SK-N-SH (cell line): ENCODE measurements around the gene TPSB2. TPM values are rescaled to one million over a fixed set of nuclear protein-coding genes. Genes with fewer than 3 reads are reported as not detected.

Source experiments
- CTCF ChIA-PET: fragments of 300-600, 350-600 bp; formaldehyde crosslinking; extraction: SDS; loops from one replicate; lab custom pipeline; 2021; lab: Yijun Ruan, JAX
- POLR2A ChIA-PET: fragments of 350-600 bp; sonication (Branson Sonifier 250); formaldehyde crosslinking; extraction: SDS; loops from one replicate; lab custom pipeline; 2020; ENCODE audit warnings: antibody characterized with exemption, inconsistent platforms; lab: Yijun Ruan, JAX
- DNase-seq: peaks from one replicate; pipeline ENCODE4 v3.0.0; 2012
- H2AFZ ChIP-seq: fragments of 200-600 bp; sonication (generic); 2 replicates; pipeline ENCODE4 v1.8.1; 2016; ENCODE audit warnings: antibody characterized with exemption, mild to moderate bottlenecking, low read depth
- H3F3A ChIP-seq: fragments of 200-600 bp; sonication (generic); replicated peaks from 2 replicates; pipeline ENCODE3; 2016; ENCODE audit warnings: antibody characterized with exemption, mild to moderate bottlenecking; ENCODE audit not compliant: insufficient read depth
- H3K27ac ChIP-seq, 2 experiments: fragments of 200-500 bp in 1 of 2; fragments of 200-600 bp in 1 of 2; sonication (Bioruptor generic) in 1 of 2; sonication (generic), shearing (Covaris generic) in 1 of 2; 2 replicates each; pipeline versions ENCODE4 v1.5.1 to v1.6.1; 2014 to 2016; ENCODE audit warnings: low read depth in 2 of 2, inconsistent platforms in 1 of 2, low read length in 1 of 2, mild to moderate bottlenecking in 1 of 2, mixed read lengths in 1 of 2
- H3K27me3 ChIP-seq: fragments of 200-600 bp; sonication (generic), shearing (Covaris generic); 2 replicates; pipeline ENCODE4 v1.6.1; 2016; ENCODE audit warnings: mixed run types; ENCODE audit not compliant: insufficient read depth
- H3K36me3 ChIP-seq, 2 experiments: fragments of 200-500 bp in 1 of 2; fragments of 200-600 bp in 1 of 2; sonication (Bioruptor generic) in 1 of 2; sonication (generic) in 1 of 2; replicated peaks in 1 of 2; 2 replicates each; pipeline versions ENCODE3 to v1.5.1; 2014 to 2016; ENCODE audit warnings: low read length in 1 of 2, mild to moderate bottlenecking in 1 of 2; ENCODE audit not compliant: insufficient read depth in 2 of 2, control insufficient read depth in 1 of 2
- H3K4me1 ChIP-seq, 2 experiments: fragments of 200-500 bp in 1 of 2; fragments of 200-600 bp in 1 of 2; sonication (Bioruptor generic) in 1 of 2; sonication (generic), shearing (Covaris generic) in 1 of 2; 2 replicates each; pipeline versions ENCODE4 v1.5.1 to v1.6.1; 2014 to 2016; ENCODE audit warnings: low read depth in 1 of 2, low read length in 1 of 2, mixed run types in 1 of 2; ENCODE audit not compliant: insufficient read depth in 2 of 2, control insufficient read depth in 1 of 2
- H3K4me2 ChIP-seq: fragments of 200-600 bp; sonication (generic), shearing (Covaris generic); 2 replicates; pipeline ENCODE4 v1.6.1; 2017; ENCODE audit warnings: mixed run types
- H3K4me3 ChIP-seq, 2 experiments: fragments of 200-500 bp in 1 of 2; fragments of 200-600 bp in 1 of 2; sonication (Bioruptor generic) in 1 of 2; sonication (generic), shearing (Covaris generic) in 1 of 2; 2 replicates each; pipeline versions ENCODE4 v1.5.1 to v1.8.1; 2014 to 2016; ENCODE audit warnings: low read depth in 2 of 2, inconsistent platforms in 1 of 2, low read length in 1 of 2, mild to moderate bottlenecking in 1 of 2, mixed read lengths in 1 of 2, moderate library complexity in 1 of 2
- H3K79me2 ChIP-seq: fragments of 200-600 bp; sonication (generic); 2 replicates; pipeline ENCODE4 v1.8.1; 2017; ENCODE audit warnings: mild to moderate bottlenecking; ENCODE audit not compliant: insufficient read depth
- H3K9ac ChIP-seq: fragments of 200-600 bp; sonication (generic); 2 replicates; pipeline ENCODE4 v1.6.1; 2017; ENCODE audit warnings: mixed run types
- H3K9me2 ChIP-seq: fragments of 200-600 bp; sonication (generic); 2 replicates; pipeline ENCODE4 v1.6.1; 2017; ENCODE audit warnings: mixed run types
- H3K9me3 ChIP-seq: fragments of 200-600 bp; sonication (generic); 2 replicates; pipeline ENCODE4 v1.6.1; 2017; ENCODE audit warnings: mixed run types, mild to moderate bottlenecking, moderate library complexity
- H4K20me1 ChIP-seq: fragments of 200-600 bp; sonication (generic); 2 replicates; pipeline ENCODE4 v1.6.1; 2017; ENCODE audit warnings: mild to moderate bottlenecking, mixed run types; ENCODE audit not compliant: insufficient read depth
- CTCF ChIP-seq: fragments of 200-600 bp; sonication (generic); IDR thresholded peaks from 2 replicates; pipeline ENCODE4 v1.6.1; 2017; ENCODE audit warnings: antibody characterized with exemption, mild to moderate bottlenecking, moderate library complexity
- ELF1 ChIP-seq: IDR thresholded peaks from 2 replicates; pipeline ENCODE4 v1.4.0; 2012
- EZH2phosphoT487 ChIP-seq: fragments of 200-600 bp; sonication (generic); IDR thresholded peaks from 2 replicates; pipeline ENCODE4 v1.6.1; 2017; ENCODE audit warnings: low read depth, mixed run types, mild to moderate bottlenecking, antibody characterized with exemption, moderate library complexity, borderline replicate concordance
- FOSL2 ChIP-seq: IDR thresholded peaks from 2 replicates; pipeline ENCODE4 v1.4.0; 2012; ENCODE audit warnings: low read depth, mild to moderate bottlenecking, moderate library complexity, borderline replicate concordance
- MEF2A ChIP-seq: IDR thresholded peaks from 2 replicates; pipeline ENCODE4 v1.4.0; 2012; ENCODE audit warnings: low read depth, borderline replicate concordance
- NRF1 ChIP-seq: IDR thresholded peaks from 2 replicates; pipeline ENCODE4 v1.6.1; 2012; ENCODE audit warnings: low read depth, mild to moderate bottlenecking, low read length
- PBX3 ChIP-seq: IDR thresholded peaks from 2 replicates; pipeline ENCODE4; 2012
- POLR2AphosphoS5 ChIP-seq: IDR thresholded peaks from 2 replicates; pipeline ENCODE4 v1.6.1; 2012; ENCODE audit warnings: low read depth, low read length
- RAD21 ChIP-seq: IDR thresholded peaks from 2 replicates; pipeline ENCODE4 v1.6.1; 2012; ENCODE audit warnings: mild to moderate bottlenecking, low read length
- RFX5 ChIP-seq: IDR thresholded peaks from 2 replicates; pipeline ENCODE4 v1.6.1; 2012; ENCODE audit warnings: mild to moderate bottlenecking, improper control_type of control experiment, low read length
- SMC3 ChIP-seq: IDR thresholded peaks from 2 replicates; pipeline ENCODE4 v1.6.1; 2012; ENCODE audit warnings: low read depth, low read length, improper control_type of control experiment
- TCF12 ChIP-seq: IDR thresholded peaks from 2 replicates; pipeline ENCODE4 v1.4.0; 2012
- YY1 ChIP-seq: IDR thresholded peaks from 2 replicates; pipeline ENCODE4 v1.4.0; 2012; ENCODE audit warnings: low read depth, mild to moderate bottlenecking
- WGBS: methylation state at CpG from one replicate; pipeline ENCODE4 v1.1.6; 2017; ENCODE audit warnings: low lambda C conversion rate; 5-methylcytosine and 5-hydroxymethylcytosine counted together
- polyA plus RNA-seq, 3 experiments: library from polyadenylated mRNA; depleted of rRNA; stranded (reverse); fragments of >200 nt; gene quantifications; 2 replicates each; pipeline ENCODE4 v1.2.3, GENCODE V29; 2012

The TPSB2 gene
- polyA plus RNA-seq, 1 of the 3 experiments (the other 2 are of a cell fraction): not detected

GRCh38 chr16:1262210-1262845, 32.3 kb upstream of the TPSB2 start:
- peaks cover 10% of the 10 kb centered on the region for H3F3A ChIP-seq
- H3K9me3 ChIP-seq: no peaks in the 10 kb centered on the region
- H3K4me3 ChIP-seq: no peak overlapping the region
- no peak overlapping the region for H3K4me2 ChIP-seq
- TF ChIP-seq SMC3: no peak
- DNase-seq: no peak
- H3K4me1 ChIP-seq: peaks cover 0 to 2% of the 10 kb centered on the region in 2 experiments; a peak in 1 of 4 replicates
- H3K9ac ChIP-seq: no peak overlapping the region
- H3K27me3 ChIP-seq: peaks cover 59% of the 10 kb centered on the region
- whole genome bisulfite sequencing: 11% methylated on average over 7 of the region's 32 CpGs
- H3K36me3 ChIP-seq: no peaks in the 10 kb centered on the region
- H3K79me2 ChIP-seq: no peaks in the 10 kb centered on the region
- no peak overlapping the region for H2AFZ ChIP-seq
- ChIA-PET POLR2A (interaction anchor here (0.6 kb wide), 1 partner anchor 35 kb away, joined by 4 read pairs; no protein-coding TSS in a partner anchor), CTCF (no interaction called here)
- H4K20me1 ChIP-seq: no peaks in the 10 kb centered on the region
- no peaks in the 10 kb centered on the region for H3K9me2 ChIP-seq
- H3K27ac ChIP-seq: no peak overlapping the region

GRCh38 chr16:1261131-1261892, 31.3 kb upstream of the TPSB2 start:
- Histone ChIP-seq H4K20me1 (no peaks in the 10 kb centered on the region), H3K9me3 (no peaks in the 10 kb centered on the region), H3K4me2 (no peak overlapping the region), H3K9me2 (no peaks in the 10 kb centered on the region), H3K9ac (no peak overlapping the region), H3F3A (peaks cover 10% of the 10 kb centered on the region), H3K36me3 (no peaks in the 10 kb centered on the region), H3K27ac (no peak overlapping the region), H3K4me3 (no peak overlapping the region), H3K4me1 (peaks cover 0 to 2% of the 10 kb centered on the region in 2 experiments; a peak in 1 of 4 replicates), H3K79me2 (no peaks in the 10 kb centered on the region), H3K27me3 (peaks cover 63% of the 10 kb centered on the region), H2AFZ (no peak overlapping the region)
- ChIA-PET POLR2A (no interaction called here), CTCF (no interaction called here)
- TF ChIP-seq CTCF (no peak), FOSL2 (no peak)
- 28% methylated on average over 7 of the region's 47 CpGs for WGBS
- DNase-seq: no peak

- H3K27me3 ChIP-seq: peaks cover 57% of the 10 kb centered on the region
- no peaks in the 10 kb centered on the region for H3K9me2 ChIP-seq
- no peak for TF ChIP-seq POLR2AphosphoS5
- TF ChIP-seq EZH2phosphoT487: no peak
- no peak for TF ChIP-seq RAD21
- TF ChIP-seq RFX5: no peak
- TF ChIP-seq FOSL2: no peak
- no peak for TF ChIP-seq CTCF
- TF ChIP-seq TCF12: no peak
- no peak for TF ChIP-seq MEF2A
- TF ChIP-seq YY1: no peak
- TF ChIP-seq PBX3: no peak
- TF ChIP-seq NRF1: no peak
- TF ChIP-seq ELF1: no peak
- no peaks in the 10 kb centered on the region for H3K9me3 ChIP-seq
- H3K4me3 ChIP-seq: no peak overlapping the region
- WGBS: 55% methylated on average over 10 of the region's 36 CpGs
- no peak overlapping the region for H3K4me2 ChIP-seq
- H2AFZ ChIP-seq: no peak overlapping the region
- no peak for DNase-seq
- H3K9ac ChIP-seq: no peak overlapping the region
- H3F3A ChIP-seq: peaks cover 10% of the 10 kb centered on the region
- no peaks in the 10 kb centered on the region for H3K79me2 ChIP-seq
- CTCF ChIA-PET: interaction anchor here (1.0 to 1.1 kb wide), 2 partner anchors 22 to 87 kb away, joined by 3 read pairs; no protein-coding TSS in a partner anchor
- no peak overlapping the region for H3K27ac ChIP-seq
- no peaks in the 10 kb centered on the region for H3K36me3 ChIP-seq
- H4K20me1 ChIP-seq: no peaks in the 10 kb centered on the region
- POLR2A ChIA-PET: no interaction called here
- peaks cover 0 to 2% of the 10 kb centered on the region in 2 experiments; a peak in 1 of 4 replicates for H3K4me1 ChIP-seq
Observed at GRCh38 chr16:1260101-1260680, 30.2 kb upstream of the TPSB2 start.
